Measurements from ENCODE around the gene PA2G4.
A peak's percentile ranks its signal among the peaks of the same experiment; 100 is the strongest.
"Not testable (repeated sequence)": the region's sequence is repeated elsewhere in the genome, so short reads cannot be mapped to it uniquely, and the experiment has no call there.

Gene PA2G4

DNA sequence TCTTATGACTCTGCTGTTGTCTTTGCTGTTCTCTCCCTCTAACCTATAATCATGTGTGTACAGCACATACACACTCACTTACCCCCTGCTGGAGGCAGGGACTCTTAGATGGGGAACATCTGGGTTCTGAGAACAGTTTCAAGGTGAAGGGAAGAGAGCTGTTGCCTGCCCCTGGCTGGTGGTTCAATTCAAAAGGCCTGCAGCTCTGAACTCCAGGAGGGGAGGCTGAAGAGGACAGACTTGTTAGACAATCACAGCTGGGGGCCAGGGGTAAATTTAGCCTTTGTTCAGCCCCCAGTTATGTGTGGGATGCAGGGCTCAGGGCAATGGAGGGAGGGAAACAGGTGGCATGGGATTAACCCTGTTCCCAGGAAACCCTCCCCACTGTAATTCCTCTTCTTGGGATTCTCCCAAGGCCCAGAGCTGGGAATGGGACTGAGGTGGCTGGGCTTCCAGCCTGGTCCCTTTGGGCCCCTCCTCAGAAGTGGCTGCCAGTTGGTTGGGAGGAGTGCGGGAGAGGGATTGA is 50.0 kb downstream of the PA2G4 start:
- DNase-seq (ENCODE audit: low read depth) = no peak

DNA sequence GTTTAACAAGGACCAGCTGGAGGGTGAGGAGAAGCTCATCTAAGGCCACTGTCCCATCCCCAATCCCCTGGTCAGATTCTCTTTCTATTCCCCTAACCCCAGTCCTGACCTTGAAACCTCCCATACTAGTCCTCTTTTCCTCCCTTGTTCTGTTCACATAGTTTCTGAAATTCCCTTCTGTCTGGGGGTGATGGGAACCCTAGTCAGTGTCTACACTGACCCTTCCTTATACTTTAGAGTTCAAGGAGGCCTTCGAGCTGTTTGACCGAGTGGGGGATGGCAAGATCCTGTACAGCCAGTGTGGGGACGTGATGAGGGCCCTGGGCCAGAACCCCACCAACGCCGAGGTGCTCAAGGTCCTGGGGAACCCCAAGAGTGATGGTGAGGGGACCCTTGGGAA is 50.5 kb downstream of the PA2G4 start:
- DNase-seq (ENCODE audit: low read depth) = no peak

DNA sequence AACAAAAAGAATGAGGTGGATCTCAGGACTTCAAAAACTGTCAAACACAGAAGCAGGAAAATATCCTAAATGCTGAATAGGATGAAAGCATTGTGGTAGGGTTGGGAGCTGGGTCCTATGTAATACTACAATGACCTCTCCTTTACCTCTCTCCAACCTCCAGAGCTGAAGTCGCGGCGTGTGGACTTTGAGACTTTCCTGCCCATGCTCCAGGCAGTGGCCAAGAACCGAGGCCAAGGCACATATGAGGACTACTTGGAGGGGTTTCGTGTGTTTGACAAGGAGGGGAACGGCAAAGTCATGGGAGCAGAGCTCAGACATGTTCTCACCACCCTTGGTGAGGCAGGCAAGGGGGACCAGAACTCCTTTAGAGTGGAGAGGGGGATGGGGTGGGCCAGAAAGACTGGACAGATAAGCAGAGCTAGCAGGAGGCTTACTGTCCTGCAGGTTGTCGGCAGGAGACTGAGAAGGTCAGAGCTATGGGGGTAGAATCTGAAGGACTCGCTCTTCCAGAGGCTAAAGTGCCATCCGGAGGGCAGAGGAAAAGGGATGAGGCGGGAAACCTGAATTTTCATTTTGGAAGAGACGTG is 51.0 kb downstream of the PA2G4 start:
- no peak for DNase-seq (ENCODE audit: low read depth)

DNA sequence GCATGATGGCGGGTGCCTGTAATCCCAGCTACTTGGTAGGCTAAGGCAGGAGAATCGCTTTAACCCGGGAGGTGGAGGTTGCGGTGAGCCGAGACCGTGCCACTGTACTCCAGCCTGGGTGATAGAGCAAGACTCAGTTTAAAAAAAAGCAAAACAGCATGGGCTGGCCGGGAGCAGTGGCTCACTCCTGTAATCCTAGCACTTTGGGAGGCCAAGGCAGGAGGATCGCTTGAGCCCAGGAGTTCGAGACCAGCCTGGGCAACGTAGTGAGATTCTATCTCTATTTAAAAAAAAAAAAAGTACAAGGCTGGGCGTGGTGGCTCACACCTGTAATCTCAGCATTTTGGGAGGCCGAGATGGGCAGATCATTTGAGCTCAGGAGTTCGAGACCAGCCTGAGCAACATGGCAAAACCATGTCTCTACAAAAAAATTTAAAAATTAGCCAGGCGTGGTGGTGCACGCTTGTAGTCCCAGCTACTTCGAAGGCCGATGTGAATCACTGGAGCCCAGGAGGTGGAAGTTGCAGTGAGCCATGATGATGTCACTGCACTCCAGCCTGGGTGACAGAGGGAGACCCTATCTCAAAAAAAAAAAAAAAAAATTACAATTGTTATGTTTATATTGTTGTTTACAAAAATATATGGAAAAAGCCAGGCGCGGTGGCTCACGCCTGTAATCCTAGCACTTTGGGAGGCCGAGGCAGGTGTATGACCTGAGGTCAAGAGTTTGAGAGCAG is 52.3 kb downstream of the PA2G4 start:
- not testable (repeated sequence) for DNase-seq (ENCODE audit: low read depth)

DNA sequence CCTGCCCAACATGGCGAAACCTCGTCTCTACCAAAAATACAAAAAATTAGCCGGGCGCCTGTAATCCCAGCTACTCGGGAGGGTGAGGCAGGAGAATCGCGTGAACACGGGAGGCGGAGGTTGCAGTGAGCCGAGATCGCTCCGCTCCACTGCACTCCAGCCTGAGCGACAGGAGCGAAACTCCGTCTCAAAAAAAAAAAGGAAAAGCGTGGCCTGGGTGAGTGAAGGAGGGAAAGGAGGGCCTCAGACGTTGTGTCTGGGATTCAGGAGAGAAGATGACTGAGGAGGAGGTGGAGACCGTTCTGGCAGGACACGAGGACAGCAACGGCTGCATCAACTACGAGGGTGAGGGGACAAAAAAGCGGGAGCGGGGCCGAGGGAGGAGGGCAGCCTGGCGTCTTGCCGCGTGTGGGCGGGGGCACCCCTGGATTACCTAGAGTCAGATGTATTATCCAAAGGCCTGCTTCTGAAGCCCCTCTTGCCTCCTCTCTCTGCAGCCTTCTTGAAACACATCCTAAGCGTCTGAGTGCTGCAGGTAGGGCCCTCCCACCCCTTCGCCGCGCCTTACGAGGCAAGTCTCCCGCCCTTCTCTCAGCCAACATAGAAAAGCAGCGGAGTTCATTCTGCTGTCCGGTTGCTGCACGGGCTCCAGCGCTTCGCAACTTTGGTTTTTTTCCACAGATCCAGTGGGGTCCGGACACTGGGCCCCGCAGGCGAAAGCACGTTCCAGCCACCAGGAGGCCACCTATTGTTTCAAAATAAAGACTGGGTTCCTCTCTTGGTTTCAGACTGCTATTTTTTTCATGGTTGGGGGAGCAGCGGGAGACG is 53.1 kb downstream of the PA2G4 start:
- no peak for DNase-seq (ENCODE audit: low read depth)

DNA sequence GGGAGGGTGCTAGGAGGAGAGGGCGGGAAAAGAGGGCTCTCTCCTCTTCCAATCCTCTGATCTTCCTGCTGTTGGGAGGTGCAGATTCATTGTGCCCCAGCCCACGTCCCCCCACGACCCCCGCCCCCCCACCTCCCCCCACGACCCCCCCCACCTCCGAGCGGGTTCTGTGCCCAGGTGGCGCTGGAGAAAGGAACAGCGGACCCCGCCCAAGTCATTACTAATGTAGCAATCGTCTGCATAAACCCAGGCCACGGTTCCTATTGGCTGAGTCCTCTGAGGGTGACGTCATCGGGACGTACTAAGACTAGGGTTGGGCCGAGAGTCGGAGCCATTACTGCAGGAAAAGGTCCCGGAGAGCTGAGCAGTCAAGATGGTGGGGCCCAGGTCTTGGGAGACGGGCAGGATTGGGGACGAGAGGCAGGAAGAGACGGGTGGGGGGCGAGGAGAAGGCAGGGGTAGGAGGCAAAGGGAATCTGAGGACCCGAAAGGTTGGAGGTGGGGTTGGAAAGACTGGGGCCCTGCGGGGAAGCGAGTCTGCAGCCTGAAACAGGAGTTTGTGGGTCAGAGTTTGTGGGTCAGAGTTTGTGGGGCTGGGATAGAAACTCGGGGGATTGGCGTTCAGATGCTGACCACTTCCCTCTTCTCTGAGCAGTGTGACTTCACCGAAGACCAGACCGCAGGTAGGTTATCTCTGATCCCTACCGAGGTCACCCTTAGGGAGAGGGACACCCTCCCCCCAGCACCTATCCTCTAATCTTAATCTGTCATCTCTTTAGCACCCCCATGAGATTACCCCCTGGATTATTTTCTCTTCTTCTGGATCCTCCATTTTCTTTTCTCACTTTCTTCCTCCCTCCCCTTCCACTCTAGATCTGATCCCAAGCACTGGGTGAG is 53.9 kb downstream of the PA2G4 start, which contains the start of gene MYL6:
TSS of gene MYL6 (plus strand) at position 331 of the 897 bp plus-strand sequence. CDS start at position 374, 43 bp downstream.
- DNase-seq (ENCODE audit: low read depth) = peak; percentile 90

DNA sequence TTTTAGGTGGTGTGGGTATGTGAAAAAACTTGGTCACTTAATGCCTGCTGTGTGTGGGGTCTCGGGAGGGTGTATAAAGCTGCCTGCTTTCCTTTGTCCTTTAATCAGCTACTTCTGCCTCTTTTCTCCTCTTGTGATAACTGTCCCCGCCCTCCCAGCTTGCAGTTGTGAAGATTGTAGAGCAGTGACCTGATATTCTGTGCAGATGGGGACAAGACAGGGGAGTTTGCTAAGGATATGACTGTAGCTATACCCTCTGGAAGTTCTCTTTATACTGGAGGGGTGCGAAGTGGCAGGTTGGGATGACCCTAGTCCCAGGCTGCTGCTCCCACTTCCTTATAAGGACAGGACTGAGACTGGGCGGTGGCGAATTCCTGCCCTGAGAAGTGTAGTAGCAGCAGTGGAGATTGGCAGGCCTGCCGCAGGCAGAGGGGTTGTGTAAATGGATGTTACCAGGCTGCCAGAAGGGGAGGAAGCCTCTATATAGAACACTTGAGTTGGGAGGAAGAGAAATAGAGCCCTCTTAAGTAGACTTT is 54.6 kb downstream of the PA2G4 start:
- no peak for DNase-seq (ENCODE audit: low read depth)

DNA sequence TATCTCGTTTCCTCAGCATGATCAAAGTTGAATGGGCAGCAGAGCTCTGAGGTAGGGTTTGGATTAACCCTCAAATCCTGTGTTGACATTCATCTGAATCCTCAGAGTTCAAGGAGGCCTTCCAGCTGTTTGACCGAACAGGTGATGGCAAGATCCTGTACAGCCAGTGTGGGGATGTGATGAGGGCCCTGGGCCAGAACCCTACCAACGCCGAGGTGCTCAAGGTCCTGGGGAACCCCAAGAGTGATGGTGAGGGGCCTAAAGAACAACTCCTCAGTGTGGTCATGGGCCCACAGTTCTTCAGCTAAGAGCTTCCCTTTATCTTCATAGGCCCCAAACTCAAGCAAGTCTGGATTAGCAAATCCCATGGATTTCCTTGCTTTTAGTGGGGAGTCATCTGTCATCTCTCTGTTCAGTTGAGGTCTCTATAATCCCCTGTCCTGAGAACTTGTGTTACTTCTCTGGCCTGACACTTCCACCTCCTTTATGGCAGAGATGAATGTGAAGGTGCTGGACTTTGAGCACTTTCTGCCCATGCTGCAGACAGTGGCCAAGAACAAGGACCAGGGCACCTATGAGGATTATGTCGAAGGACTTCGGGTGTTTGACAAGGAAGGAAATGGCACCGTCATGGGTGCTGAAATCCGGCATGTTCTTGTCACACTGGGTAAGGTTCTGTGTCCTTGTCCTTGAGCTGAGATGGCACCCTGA is 55.3 kb downstream of the PA2G4 start:
- no peak for DNase-seq (ENCODE audit: low read depth)

DNA sequence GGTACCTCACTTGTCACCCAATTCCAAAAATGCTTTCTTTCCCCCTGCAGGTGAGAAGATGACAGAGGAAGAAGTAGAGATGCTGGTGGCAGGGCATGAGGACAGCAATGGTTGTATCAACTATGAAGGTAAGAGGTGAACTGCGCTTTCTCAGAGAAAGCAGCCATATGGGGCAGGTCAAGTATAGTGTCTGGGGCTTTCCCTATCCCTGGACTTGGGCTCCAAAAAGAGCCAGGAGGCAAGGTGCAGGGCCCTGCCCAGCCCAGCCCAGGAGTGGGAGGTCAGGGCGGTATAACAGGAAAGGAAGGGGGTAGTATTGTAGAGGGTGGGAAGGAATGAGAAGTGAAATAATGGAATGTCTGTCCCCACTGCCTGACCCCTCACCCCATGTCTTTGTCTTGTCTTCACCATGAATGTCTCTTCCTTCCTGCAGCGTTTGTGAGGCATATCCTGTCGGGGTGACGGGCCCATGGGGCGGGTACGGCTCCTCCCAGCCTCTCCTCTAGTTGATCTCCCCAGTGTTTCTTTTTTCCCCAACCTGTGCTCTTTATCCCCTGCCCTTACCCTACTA is 55.9 kb downstream of the PA2G4 start:
- DNase-seq (ENCODE audit: low read depth) = peak; percentile 56

DNA sequence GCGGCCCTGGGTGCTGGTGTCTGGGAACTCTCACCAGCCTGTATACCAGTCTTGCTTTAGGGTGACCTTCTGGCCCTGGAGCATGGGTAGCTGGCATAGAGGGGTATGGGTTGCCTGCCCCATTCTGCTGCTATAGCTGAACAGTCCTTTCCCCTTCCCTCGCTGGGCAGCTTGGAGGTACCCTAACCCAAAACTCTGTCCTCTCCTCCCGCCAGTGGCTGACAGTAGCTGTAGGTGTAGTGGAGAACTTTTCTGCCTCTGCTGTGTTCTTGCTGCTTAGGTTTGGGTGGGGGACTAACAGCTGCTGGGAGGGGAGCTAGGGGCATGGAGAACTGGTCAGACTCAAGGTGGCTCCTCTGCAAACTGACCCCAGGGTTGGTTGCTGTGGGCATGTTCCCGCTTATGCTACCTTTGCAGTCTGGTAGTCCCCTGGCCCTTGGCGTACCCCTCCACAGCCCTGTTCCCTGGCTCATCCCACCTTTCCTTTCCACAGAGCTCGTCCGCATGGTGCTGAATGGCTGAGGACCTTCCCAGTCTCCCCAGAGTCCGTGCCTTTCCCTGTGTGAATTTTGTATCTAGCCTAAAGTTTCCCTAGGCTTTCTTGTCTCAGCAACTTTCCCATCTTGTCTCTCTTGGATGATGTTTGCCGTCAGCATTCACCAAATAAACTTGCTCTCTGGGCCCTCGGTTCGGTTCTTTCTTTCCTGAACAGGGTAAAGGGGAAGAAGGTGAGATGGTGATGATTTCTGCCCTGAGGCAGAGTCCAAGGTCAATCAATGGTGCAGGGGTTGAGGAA is 56.7 kb downstream of the PA2G4 start:
- DNase-seq (ENCODE audit: low read depth) = no peak

DNA sequence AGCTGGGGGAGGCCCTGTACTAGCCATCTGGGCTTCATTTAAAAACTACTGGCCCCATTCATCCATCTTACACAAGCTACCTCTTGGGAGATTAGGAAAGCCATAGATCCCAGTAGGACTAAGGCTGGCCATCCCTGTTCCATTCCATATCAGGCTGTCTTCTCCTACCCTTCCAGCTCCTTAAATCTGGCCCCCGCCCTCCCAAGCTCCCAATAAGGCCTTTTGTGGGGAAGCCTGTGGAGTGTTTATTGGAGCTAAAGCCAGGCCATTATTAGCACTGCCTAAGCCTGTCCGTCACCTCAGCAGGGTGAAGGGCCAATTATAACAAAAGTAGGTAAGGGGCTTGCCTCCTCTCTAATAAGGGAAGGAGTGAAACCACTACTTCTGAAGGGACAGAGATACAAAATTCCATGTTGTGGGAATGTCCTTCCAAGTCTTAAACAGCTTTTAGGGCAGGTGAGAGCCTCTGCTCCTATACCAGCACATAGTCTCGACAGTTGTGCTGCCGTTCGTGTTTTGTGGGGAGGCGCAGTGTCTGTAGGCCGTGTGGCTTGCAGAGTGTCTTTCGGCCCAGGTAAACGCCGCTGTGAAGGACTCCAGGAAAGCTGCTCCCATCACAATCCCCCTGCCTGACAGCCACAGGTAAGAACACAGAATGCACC is 57.5 kb downstream of the PA2G4 start:
- DNase-seq (ENCODE audit: low read depth) = no peak

DNA sequence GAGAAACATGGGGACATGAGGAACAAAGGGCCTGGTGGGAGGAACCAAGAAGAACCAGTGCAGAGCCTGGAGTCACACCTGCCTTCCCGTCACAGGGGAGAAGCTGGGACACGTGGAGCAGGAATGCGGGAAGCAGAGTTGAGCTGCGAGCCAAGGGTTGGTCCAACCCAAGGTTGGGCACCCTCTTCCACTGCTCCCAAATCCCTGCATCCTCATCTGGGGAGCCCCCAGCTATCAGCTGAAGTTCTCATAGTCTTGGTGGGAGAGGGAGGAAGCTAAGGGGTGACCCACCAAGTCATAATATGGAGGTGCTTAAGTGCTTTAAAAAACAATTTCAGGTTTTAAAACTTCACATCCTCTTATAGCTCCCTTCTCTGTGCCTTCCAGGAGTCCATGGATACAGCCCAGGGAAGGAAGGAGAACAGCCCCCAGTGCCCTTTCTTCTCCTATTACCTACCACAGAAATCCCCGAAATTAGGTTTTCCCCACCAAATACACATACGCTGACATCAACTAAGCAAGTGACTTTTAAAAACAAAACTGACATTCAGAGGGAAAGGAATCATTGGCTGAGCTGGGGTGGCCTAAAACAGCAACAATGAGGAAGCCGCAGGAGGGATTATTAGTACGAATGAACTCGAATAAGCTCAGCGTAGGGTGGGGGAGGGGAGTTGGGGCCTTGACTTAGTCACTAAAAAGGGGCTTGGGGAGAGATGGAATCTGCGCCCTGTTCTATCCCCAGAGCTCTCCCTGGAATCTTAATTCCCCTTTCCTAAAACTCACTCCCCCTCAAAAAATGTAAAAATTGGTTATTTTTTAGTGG is 58.3 kb downstream of the PA2G4 start:
- no peak for DNase-seq (ENCODE audit: low read depth)

Data from T-helper 22 cell (primary cell).